Measurements from ENCODE around the gene ZMAT3.

GRCh38 chr3:179069762-179070390 lies 1.7 kb downstream of the ZMAT3 start:
- TF ChIP-seq YY1 (IDR thresholded peaks at IDR 0.05; ENCODE audit: insufficient read depth, insufficient read length) (no peak), ZNF274 (IDR thresholded peaks at IDR 0.05; ENCODE audit: low read depth, low read length) (no peak), SUZ12 (IDR thresholded peaks at IDR 0.05; ENCODE audit: extremely low read depth, insufficient read depth, insufficient read length) (no peak)

Measured in NT2/D1 (cell line).